Stimulated activated CD4-positive, alpha-beta T cell treated with anti-CD3 and anti-CD28 coated beads, Interleukin-1b, Interleukin-23, amount 100 ng/mL, for 4 hours (primary cell): ENCODE measurements around the gene HADHA.

Experiments
- DNase-seq, 2 donors: peaks; one replicate each; pipeline ENCODE4 v3.0.0-alpha.2; 2020; ENCODE audit warnings: low read depth in 2 of 2

Gene HADHA

GRCh38 chr2:26245231-26245732 is 850 bp upstream of the HADHA start:
- peak; percentile 49 to 51 for DNase-seq

DNA sequence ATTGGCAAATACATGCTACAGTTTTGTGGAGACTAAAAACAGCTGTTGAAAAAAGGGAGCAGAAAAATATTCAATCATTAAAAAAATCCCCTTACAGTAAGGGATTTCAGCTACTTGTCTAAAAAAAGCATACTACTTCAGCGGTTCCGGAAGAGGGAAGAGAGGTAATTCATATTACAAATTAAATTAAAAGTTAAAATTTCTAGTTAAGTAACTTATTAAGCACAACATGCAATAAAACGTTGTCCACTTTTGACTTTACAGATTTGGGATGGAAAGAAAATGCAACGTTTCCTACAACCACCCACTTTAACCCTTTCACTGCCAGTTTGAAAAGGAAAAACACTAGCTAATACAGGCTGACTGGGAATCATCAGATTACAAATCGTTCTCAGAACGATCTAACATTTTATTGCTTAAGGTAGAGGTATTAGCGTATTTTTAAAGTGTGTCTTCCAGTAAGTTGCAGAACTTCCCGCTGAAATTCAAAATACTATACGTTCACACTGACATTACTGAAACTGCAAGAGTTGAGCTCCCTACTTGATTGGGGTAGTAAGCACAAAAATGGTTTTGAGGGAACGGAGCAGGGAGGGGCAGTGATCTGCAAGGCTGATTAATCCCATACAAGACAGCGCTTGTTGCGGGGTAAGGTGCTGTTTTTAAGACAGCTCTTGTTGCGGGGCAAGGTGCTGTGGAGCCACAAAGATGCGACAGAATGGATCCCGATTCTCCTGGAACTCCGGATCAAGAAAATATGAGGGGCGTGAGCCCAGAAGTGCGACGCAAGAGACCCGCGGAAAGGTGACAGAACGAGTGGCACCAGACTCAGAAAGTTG is 743 bp downstream of the HADHA start:
- DNase-seq: peak in 1 of 2 donors; percentile 3

DNA sequence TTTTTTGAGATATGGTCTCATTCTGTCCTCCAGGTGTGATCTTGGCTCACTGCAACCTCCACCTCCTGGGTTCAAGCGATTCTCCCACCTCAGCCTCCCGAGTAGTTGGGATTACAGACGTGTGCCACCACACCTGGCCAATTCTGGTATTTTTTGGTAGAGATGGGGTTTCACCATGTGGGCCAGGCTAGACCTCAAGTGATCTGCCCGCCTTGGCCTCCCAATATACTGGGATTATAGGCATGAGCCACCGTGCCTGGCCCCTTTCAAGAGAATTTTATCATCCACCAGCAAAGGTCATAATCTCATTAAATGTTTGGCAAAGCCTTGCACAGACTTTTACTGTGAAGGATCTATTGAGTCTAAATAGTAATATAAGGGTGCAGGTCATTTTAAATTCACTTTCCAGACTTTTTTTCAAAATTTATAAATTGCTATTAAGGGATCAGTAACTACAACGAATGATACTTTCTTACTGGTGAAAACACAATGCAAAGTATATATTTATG is 2.5 kb downstream of the HADHA start:
- no peak for DNase-seq

DNA sequence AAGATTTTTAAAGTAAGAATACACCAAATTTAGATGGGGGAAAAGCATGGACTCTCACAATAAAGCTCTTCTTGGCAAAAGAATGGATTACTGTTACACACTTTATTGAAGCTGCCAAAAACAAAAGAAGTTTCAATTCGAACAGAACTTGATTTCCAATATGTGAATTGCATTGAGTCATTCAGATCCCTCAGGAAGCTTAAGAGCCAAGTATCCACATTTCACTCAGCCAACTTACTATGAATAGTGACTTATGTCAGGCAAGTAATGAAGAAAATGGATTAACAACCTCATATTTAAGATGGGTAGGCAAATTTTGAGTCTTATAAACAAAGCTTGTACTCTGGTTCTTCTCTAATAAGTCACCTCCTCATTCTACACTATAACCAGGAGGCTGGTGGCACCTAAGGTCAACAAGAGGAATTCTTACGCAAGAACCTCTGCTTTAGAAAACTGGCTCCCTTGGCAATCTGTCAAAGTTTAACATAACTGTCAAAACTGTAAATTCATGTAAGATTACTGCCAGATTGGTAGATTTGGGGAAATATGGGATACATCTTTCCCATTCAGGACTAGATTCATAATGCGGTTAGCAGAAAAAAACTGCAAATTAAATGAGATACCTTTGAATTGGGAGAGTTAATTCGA is 6.0 kb downstream of the HADHA start:
- DNase-seq: no peak

GRCh38 chr2:26237868-26238267 is 6.6 kb downstream of the HADHA start:
- DNase-seq: no peak

DNA sequence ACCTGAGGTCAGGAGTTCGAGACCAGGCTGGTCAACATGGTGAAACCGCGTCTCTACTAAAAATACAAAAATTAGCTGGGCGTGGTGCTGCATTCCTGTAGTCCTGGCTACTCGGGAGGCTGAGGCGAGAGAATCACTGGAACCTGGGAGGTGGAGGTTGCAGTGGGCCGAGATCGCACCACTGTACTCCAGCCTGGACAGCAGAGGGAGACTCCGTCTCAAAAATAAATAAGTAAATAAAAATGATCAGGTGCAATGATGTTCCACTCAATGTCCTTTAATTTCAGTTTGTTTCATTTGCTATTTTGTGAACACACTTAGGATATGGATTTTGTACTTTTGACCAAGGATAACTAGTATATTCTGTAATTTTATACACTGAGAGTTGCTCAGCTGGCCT is 9.3 kb downstream of the HADHA start:
- no peak for DNase-seq

DNA sequence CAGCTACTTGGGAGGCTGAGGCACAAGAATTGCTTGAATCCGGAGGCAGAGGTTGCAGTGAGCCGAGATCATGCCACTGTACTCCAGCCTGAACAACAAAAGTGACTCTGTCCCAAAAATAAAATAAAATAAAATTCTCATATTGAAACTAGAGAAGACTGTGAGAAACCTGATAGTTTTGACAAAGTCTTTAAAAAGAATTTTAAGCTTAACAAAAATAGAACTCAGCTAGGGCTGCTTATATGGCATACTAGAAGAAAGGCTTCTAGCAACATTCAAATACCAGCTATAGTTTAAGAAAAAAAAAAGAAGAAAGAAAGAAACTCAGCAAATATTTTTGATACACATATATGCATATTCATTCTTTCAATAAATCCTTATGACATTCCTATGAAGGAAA is 13.6 kb downstream of the HADHA start:
- DNase-seq: no peak

DNA sequence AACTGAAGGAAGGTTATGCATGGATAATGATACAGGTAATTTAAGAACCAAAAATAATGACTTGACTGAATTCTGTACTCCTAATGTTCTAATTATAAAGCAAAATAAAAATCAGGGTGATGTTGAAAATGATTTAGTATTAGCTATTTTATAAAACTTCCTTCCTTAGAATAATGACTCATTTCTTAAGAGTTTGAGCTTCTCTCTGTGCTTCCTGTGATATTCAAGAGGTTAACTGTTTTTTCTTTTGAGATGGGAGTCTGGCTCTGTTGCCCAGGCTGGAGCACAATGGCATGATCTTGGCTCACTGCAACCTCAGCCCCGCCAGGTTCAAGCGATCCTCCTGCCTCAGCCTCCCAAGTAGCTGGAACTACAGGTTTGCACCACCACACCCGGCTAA is 14.8 kb downstream of the HADHA start:
- DNase-seq: no peak

GRCh38 chr2:26224095-26224494 is 20.3 kb downstream of the HADHA start:
- no peak for DNase-seq

DNA sequence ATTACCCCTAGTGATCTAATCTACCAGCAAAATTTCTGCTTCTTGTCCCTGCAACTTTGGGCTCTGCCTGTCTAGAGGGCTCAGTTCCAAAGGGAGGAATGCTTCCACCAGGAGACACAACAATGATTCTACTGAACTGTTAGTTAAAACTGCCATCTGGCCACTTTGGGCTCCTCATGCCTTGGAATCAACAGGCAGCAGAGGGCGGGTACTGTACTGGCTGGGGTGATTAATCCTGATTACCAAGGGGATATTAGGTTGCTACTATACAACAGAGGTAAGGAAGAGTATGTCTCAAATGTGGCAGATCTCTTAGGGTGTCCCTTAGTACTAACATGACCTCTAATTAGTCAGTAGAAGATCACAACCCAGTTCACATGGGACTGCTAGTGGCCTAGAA is 21.4 kb downstream of the HADHA start:
- DNase-seq: no peak

- no peak for DNase-seq
Measured at GRCh38 chr2:26217720-26218119, 26.7 kb downstream of the HADHA start.

DNA sequence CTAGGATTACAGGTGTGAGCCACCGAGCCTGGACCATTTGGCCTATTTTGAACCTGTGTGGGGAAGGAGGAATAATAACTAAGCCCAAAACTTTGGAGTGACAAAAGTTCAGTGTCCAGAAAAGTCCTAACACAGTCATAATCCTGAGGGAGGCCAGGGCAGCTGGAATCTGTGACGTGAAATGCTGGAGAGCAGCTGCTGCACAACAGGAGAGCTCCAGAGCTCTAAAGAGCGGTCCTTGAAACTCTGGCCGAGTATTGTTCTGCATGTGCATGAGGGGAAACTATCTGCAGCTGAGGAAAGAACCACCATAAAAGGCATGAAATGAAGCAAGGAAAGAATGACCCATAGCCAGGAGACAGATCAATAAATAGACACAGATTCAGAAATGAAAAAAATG is 27.8 kb downstream of the HADHA start:
- DNase-seq: no peak

GRCh38 chr2:26215833-26216232 is 28.6 kb downstream of the HADHA start:
- no peak for DNase-seq

GRCh38 chr2:26214759-26215158 is 29.7 kb downstream of the HADHA start:
- DNase-seq: no peak

DNA sequence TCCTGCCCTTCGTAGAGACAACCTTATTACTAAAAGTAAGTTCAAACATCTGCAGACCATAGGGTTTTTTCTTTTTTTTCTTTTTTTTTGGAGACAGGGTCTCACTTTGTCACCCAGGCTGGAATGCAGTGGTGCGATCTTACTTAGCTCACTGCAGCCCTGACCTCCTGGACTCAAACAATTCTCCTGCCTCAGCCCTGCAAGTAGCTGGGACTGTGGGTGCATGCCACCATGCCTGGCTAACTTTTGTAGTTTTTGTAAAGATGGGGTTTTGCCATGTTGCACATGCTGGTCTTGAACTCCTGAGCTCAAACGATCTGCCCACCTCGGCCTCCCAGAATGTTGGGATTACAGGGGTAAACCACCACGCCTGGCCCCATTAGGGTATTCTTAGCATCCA is 32.4 kb downstream of the HADHA start:
- no peak for DNase-seq

- DNase-seq: no peak
Measured at GRCh38 chr2:26203906-26204305, 40.5 kb downstream of the HADHA start.

DNA sequence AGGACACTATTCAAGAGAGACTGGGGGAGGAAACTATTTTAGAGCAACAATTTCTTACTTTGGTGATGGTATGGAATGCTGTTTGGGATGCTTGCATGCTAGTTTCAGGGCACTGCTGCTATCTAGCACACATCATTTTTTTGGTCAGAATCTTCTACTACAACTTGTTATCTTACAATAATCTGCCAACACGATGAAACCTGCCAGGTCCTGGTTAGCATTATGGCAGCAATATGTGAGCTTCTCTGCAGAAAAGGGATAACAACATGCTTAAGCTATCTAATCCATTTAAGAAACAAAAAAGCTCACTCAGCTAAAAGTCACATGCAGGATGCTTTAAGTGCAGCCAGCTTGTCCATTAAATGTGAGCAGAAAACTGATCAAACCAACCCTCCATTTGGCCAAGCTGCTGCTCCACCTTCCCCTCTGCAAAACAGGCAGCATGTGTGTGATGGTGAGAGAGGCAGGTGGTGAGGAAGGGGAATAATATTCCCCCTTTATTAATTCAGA is 41.4 kb downstream of the HADHA start:
- no peak for DNase-seq

DNA sequence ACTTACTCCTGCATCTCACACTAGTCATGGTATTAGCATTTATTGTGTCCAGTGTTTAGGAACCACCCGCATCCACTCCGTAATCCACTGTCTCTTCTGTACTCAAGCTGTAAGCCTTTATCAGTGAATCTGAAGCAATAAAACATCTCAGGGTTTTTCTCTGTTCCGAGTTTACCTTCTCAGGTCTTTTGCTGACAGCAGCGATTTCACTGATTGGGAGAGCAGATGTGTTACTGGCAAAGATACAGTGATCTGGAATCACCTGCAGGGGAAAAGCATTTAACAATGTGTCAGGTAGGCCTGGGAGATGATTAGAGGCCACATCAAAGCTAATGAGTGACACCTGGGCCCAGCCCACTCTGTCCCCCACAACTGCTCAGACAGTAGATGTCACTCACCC is 46.9 kb downstream of the HADHA start:
- DNase-seq: no peak

- no peak for DNase-seq
Measured at GRCh38 chr2:26196683-26197418, 47.6 kb downstream of the HADHA start.

DNA sequence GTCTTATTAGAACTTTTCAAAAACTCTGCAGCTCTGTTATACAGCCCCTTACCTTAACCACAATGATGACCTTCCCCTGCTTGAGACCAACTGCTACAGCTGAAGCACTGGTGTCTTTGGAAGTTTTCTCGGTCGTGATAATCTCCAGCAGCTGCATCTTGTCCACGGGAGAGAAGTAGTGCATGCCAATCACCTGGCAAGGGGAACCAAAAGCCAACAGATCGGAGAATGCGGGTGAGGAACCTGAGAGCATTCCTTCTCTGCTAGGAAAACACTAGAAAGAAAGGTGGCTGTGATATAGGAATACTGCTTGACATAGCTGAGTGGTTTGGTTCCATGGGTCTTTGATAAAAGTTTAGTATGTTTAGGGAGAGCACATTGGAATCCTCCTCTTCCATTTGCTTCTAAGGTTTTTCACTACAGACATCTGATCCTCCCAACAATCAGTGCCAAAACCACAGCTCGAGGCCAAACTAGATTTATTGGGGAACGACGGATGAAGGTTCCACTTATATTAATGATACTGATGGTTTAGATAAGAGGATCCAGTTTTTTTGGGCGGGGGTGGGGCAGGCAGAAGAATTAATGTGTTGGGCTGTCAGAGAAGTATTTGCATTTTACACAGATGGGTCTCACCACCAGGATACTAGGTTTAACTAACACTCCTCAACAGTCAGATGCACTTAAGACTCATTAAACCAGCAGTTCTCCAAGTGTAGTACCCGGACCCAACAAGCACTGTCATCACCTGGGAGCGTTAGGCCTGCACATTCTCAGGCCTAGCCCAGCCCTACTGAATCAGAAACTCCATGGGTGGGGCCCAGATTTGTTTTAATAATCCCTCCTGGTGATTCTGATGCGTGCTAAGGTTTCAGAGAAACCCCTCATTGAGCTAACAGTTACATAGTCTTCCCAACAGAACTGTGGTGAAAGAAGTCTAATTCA is 49.1 kb downstream of the HADHA start:
- no peak for DNase-seq
